GM06990 (cell line): ENCODE data around the gene DUS2.

Source experiments
- DNase-seq: peaks from one replicate; pipeline ENCODE4 v3.0.0-alpha.2; 2011; ENCODE audit not compliant: insufficient read length; ENCODE audit errors: extremely low read depth
- H3K27me3 ChIP-seq: replicated peaks from 2 replicates; pipeline ENCODE4 v1.6.0; 2011; ENCODE audit warnings: low read length; ENCODE audit not compliant: control insufficient read depth, insufficient read depth
- H3K36me3 ChIP-seq: 2 replicates; pipeline ENCODE4 v1.5.1; 2011; ENCODE audit warnings: low read length; ENCODE audit not compliant: control insufficient read depth, insufficient read depth
- H3K4me3 ChIP-seq: replicated peaks from 2 replicates; pipeline ENCODE4 v1.5.1; 2011; ENCODE audit warnings: low read depth, mild to moderate bottlenecking, control low read depth, low read length
- TF ChIP-seq, protein P1 (sequence below): IDR thresholded peaks from 2 replicates; pipeline ENCODE4 v1.5.1; 2011; ENCODE audit warnings: low read length, control low read depth, mild to moderate bottlenecking, inconsistent platforms; ENCODE audit not compliant: insufficient read depth, poor library complexity, severe bottlenecking

DUS2 gene

DNA sequence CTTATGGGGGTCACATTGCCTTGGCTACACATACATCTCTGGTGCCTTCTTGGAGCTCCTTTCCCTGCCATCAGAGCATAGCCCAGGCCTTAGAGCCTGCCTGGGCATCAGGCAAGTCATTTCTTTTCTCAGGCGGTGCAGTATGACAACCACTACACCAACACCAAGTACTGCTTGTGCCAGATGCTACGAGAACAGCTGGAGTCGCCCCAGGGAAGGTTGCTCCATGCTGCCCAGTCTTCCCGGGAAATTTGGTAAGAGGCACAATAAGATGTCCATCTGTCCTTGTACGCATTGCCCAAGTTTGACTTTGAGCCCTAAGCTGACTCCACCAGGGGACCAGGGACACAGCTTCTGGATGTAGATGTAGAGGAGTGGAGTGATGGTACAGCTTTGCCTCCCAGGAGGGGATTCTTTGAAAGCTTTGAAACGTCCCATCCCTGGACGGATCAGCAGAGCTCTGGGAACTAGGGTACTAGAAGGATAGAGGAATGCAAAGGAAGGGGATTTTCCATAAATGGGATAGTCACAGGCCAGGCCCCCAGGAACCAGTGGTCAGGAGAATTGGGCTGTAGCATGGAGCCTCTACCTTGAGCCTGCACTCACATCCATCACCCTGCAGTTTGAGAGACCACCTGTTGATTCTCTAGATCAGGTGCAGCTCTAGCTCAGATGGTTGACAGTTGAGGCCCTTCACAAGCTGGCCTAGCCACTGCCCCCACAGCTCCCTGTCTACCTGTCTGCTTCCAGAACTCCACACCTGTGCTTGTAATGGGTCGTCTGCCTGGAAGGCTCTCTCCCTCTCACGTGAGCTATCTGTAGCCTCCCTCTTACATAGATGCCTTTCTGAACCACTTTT is 51.0 kb downstream of the DUS2 start:
- no peak overlapping the region for H3K4me3 ChIP-seq
- no peaks in the 10 kb centered on the region for H3K27me3 ChIP-seq
- DNase-seq, result no peak
- TF ChIP-seq, protein P1, sequence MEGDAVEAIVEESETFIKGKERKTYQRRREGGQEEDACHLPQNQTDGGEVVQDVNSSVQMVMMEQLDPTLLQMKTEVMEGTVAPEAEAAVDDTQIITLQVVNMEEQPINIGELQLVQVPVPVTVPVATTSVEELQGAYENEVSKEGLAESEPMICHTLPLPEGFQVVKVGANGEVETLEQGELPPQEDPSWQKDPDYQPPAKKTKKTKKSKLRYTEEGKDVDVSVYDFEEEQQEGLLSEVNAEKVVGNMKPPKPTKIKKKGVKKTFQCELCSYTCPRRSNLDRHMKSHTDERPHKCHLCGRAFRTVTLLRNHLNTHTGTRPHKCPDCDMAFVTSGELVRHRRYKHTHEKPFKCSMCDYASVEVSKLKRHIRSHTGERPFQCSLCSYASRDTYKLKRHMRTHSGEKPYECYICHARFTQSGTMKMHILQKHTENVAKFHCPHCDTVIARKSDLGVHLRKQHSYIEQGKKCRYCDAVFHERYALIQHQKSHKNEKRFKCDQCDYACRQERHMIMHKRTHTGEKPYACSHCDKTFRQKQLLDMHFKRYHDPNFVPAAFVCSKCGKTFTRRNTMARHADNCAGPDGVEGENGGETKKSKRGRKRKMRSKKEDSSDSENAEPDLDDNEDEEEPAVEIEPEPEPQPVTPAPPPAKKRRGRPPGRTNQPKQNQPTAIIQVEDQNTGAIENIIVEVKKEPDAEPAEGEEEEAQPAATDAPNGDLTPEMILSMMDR, result no peak
- H3K36me3 ChIP-seq, result peaks cover 55% of the 10 kb centered on the region

DNA sequence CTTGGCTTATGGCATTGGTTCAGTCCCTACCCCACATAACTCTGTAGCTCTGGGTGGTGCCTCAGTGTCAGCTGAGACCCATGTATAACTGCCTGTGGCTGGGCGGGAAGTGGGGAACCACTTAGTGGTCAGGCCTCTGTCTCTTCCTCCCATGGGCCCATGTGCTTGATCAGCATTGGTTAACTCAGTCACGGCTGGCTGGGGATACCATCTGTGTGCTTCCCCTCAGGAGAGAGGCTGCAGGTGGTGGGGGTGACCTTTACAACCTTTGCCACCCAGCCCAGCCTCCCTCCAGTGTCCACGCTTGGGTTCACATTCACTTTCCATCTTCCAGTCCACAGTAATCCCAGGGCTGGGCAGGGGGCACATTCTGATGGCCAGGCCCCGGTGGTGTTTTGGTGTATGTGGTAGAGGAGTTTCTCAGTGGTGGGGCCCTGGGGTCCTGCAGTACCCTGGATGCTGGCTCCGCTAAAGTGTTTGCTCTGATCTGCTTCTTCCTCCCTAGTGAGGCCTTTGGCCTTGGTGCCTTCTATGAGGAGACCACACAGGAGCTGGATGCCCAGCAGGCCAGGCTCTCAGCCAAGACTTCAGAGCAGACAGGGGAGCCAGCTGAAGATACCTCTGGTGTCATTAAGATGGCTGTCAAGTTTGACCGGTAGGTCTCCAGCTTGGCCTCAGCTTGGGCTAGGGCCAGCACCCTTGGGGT is 51.9 kb downstream of the DUS2 start:
- H3K27me3 ChIP-seq, result no peaks in the 10 kb centered on the region
- TF ChIP-seq, protein P1, result no peak
- peak; percentile 80 for DNase-seq
- peaks cover 48% of the 10 kb centered on the region for H3K36me3 ChIP-seq
- no peak overlapping the region for H3K4me3 ChIP-seq

DNA sequence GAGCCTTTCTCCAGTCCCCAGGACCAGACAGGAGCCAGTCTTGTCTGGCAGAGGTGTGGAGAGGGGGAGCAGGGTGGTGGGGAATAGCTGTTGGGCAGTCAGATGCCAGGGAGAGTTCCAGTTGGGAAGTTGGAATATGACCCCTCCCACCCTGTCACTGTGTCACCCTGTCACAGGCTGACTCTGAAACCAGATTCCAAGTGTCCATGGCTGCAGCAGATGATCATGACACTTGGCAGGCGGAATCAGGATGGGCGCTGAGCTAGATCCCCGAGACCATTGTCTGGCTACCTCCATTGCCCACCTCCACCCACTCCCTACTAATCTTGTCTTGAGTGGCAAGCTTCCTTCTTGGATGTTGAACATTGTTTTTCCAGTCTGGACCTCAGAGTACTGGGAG is 52.9 kb downstream of the DUS2 start:
- no peak for DNase-seq
- Histone ChIP-seq H3K27me3 (no peaks in the 10 kb centered on the region), H3K36me3 (peaks cover 43% of the 10 kb centered on the region), H3K4me3 (no peak overlapping the region)
- TF ChIP-seq, protein P1, result no peak

DNA sequence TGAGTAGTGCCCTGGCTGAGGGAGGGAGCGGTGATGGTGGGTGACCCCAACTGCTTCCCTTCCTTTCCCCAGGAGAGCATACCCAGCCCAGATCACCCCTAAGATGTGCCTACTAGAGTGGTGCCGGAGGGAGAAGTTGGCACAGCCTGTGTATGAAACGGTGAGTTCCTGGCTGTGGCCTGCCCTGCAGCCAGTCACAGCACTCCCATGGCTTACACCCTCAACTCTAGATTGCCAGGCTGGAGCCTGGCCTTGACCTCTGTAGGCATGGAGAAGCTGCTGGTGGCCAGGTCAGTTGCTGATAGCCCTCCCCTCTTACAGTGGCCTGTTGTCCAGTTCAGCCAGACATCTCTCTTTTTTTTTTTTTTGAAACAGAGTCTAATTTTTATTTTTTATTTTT is 53.5 kb downstream of the DUS2 start:
- H3K36me3 ChIP-seq, result peaks cover 40% of the 10 kb centered on the region
- TF ChIP-seq, protein P1, result no peak
- no peak for DNase-seq

DNA sequence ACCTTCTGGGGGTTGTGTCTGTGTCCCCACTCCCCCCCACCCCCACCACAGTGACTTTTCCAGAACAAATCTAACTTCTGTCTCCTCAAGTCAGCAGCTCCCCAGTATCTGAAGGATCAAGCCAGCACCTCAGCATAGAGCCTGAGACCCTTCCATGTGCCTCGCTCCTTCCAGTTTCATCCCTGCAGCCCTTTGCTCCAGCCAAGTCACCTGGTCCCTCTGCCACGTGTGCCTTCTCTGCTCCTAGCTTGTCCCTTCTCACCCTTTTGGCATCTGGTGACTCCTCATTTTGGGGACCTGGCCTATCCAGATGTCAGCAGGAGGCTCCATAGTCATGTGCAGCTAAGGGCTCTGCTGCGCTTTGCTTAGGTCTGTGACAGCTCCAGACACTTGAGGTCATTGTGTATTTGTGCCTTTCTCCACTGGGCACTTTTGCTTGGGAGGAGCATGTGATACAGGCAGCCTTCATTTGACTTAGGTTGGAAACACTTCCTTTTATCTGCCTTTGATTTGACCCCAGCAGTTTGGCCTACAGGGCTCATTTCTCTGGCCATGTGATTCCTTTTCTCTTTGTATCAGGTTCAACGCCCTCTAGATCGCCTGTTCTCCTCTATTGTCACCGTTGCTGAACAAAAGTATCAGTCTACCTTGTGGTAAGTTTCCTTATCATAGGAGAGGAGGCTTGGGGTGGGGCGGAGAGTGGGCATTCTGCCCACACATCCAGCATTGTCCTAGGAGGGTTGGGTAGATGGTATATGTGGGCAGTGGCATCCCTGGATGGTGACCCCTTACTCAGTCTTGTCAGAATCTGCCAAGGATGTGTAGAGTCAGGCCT is 55.0 kb downstream of the DUS2 start:
- TF ChIP-seq, protein P1, result no peak
- Histone ChIP-seq H3K4me3 (no peak overlapping the region), H3K36me3 (peaks cover 26% of the 10 kb centered on the region), H3K27me3 (no peaks in the 10 kb centered on the region)
- no peak for DNase-seq

More for the DNA sequence above, 53.5 kb downstream of the DUS2 start:
- Histone ChIP-seq H3K4me3 (no peak overlapping the region), H3K27me3 (no peaks in the 10 kb centered on the region)
